ENCODE measurements around the gene GPR160. TPM values are rescaled to one million over a fixed set of nuclear protein-coding genes. Genes with fewer than 3 reads are reported as not detected.

The GPR160 gene
- total RNA-seq, 2 donors from 2014 or later, result 0.75 to 0.96 TPM

- no peaks in the 10 kb centered on the region for H3K4me1 ChIP-seq
- H3K9me3 ChIP-seq, result no peaks in the 10 kb centered on the region
- no peak overlapping the region for H3K4me3 ChIP-seq
- no peak overlapping the region for H3K27ac ChIP-seq
- H3K27me3 ChIP-seq, result no peaks in the 10 kb centered on the region
- peaks cover 24% of the 10 kb centered on the region for H3K36me3 ChIP-seq
- DNase-seq (ENCODE audit: low spot score), result no peak
- TF ChIP-seq CTCF (IDR thresholded peaks at IDR 0.05), result no peak
Observed at GRCh38 chr3:169996063-169996462, 41.7 kb upstream of the GPR160 start.

GRCh38 chr3:169998668-169999131 lies 39.1 kb upstream of the GPR160 start:
- Histone ChIP-seq H3K4me1 (no peaks in the 10 kb centered on the region), H3K9me3 (no peaks in the 10 kb centered on the region)

GRCh38 chr3:169999433-169999832 lies 38.4 kb upstream of the GPR160 start:
- no peaks in the 10 kb centered on the region for H3K27me3 ChIP-seq
- no peaks in the 10 kb centered on the region for H3K4me1 ChIP-seq
- TF ChIP-seq CTCF (IDR thresholded peaks at IDR 0.05), result no peak
- H3K9me3 ChIP-seq, result no peaks in the 10 kb centered on the region
- H3K36me3 ChIP-seq, result peaks cover 3% of the 10 kb centered on the region
- H3K4me3 ChIP-seq, result no peak overlapping the region
- DNase-seq (ENCODE audit: low spot score), result no peak
- no peak overlapping the region for H3K27ac ChIP-seq

More at GRCh38 chr3:169998668-169999131, 39.1 kb upstream of the GPR160 start:
- TF ChIP-seq CTCF (IDR thresholded peaks at IDR 0.05), result no peak
- Histone ChIP-seq H3K27me3 (no peaks in the 10 kb centered on the region), H3K4me3 (no peak overlapping the region), H3K36me3 (peaks cover 10% of the 10 kb centered on the region), H3K27ac (no peak overlapping the region)
- DNase-seq (ENCODE audit: low spot score), result no peak

GRCh38 chr3:170000051-170000450 lies 37.7 kb upstream of the GPR160 start:
- Histone ChIP-seq H3K27me3 (no peaks in the 10 kb centered on the region), H3K4me3 (no peak overlapping the region), H3K27ac (no peak overlapping the region), H3K36me3 (no peaks in the 10 kb centered on the region), H3K9me3 (no peaks in the 10 kb centered on the region), H3K4me1 (no peaks in the 10 kb centered on the region)
- no peak for DNase-seq (ENCODE audit: low spot score)
- no peak for TF ChIP-seq CTCF (IDR thresholded peaks at IDR 0.05)

GRCh38 chr3:170002231-170002630 lies 35.6 kb upstream of the GPR160 start:
- no peak for DNase-seq (ENCODE audit: low spot score)
- peak overlapping the region in 1 of 2 donors; percentile 0 for H3K27ac ChIP-seq

More at GRCh38 chr3:170002231-170002630, 35.6 kb upstream of the GPR160 start:
- no peaks in the 10 kb centered on the region for H3K27me3 ChIP-seq
- H3K4me3 ChIP-seq, result peak overlapping the region in 1 of 2 donors; percentile 32
- no peak for TF ChIP-seq CTCF (IDR thresholded peaks at IDR 0.05)
- no peaks in the 10 kb centered on the region for H3K9me3 ChIP-seq
- no peaks in the 10 kb centered on the region for H3K36me3 ChIP-seq
- no peaks in the 10 kb centered on the region for H3K4me1 ChIP-seq
